Muscle of back (tissue), 11 donors: Measurements from ENCODE around the gene TTLL5. TPM values are rescaled to one million over a fixed set of nuclear protein-coding genes. Genes with fewer than 3 reads are reported as not detected.
"Not testable (repeated sequence)": the region's sequence is repeated elsewhere in the genome, so short reads cannot be mapped to it uniquely, and the experiment has no call there.

Experiments used
- DNase-seq, 3 donors: peaks; one replicate each; pipeline versions ENCODE4 v3.0.0 to v3.0.0-alpha.2; 2013
- polyA plus RNA-seq, 10 donors: library from polyadenylated mRNA; unstranded; fragments of 120-200 nt; gene quantifications; one replicate each; pipeline ENCODE4 v1.2.1, GENCODE V29; 2013; ENCODE audit not compliant: insufficient read length in 10 of 10

Gene TTLL5
- polyA plus RNA-seq, 10 donors, result 14.6 to 19.3 (median 18.4) TPM

DNA sequence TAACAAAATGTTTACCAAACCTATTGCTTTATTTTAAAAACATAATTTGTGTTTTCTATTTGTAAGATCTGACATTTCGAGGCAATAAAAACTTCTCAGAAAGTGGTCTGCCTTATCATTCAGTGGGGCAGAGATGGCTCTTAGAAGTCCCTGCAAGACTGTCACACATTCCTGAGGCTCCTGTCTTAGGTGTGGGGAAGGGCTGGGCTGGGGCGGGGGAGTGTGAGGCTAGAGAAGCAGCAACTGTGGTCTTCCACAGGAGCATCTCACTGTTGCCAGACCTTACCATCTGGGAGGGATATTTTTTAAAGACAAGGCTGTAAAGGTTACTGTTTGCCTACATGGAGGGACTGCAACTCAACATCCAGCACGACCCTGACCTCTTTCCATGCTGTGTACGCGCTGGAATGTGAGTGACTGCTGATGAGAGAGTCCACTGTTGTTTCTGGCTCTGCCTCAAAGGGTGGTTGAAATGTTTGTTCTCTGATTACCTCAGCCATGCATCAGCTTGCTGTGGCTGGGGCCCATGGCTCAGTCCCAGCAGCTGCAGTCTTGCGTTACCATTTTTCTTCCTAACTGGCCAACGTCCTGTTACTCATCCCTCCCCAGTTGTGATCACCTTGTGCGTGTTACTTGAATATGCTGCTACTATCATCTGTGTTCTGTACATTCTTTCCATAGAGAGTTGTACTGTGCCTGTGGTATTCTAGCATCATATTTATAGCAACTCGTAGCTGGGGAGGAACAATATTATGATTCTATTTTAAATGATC, 12.8 kb upstream of the TTLL5 start:
- peak; percentile 41 to 76 (median 63) for DNase-seq

DNA sequence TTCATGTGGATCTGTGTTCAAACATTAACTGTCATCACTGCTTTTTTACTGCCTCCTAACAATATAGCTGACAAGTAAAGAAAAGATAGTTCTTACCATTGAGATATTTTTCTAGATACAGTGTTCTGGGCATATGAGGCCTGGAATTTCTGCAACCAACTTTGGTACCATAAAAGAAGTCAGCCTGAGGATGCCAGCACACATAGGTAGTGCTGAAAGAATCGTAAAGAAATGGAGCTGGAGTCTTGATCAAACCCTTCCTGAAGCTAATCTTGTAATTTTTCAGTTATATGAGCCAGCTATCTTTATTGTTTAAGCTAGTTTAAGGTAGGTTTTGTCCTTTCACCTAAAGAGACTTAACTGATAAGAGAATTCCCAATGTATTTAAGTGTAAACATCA, 11.7 kb upstream of the TTLL5 start:
- DNase-seq, result no peak

GRCh38 chr14:75649773-75650172, 11.3 kb upstream of the TTLL5 start:
- no peak for DNase-seq

- no peak for DNase-seq
Observed at GRCh38 chr14:75650253-75651058, 10.6 kb upstream of the TTLL5 start.

- no peak for DNase-seq
Observed at GRCh38 chr14:75653563-75653962, 7.5 kb upstream of the TTLL5 start.

DNA sequence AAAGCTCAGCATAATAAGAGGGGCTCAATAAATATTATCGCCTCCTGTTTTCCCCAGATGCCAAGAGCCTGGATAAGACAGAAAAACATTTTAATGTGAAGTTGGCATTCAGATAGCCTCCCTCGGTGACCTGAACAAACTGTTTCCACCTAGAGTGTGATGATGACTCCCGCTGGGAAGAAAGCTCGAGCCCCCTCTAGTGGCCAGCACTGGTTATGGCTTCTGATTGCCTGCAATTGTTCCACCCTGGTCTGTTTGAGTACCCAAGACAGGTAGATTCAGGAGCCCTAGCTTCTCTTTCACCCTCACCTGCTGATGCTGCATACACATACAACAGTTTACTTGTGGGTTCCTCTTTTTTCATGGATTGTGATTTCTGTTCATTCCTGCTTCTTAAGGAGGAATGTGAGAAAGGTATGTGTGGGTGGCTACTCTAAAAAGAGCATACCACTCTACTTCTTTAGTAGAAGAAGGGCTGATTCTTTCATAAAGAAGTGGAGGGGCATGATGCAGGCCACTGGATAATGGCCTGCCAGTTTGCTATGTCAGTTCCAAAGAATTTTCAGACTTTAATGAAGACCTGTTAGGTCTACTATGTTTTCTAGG, 6.8 kb upstream of the TTLL5 start:
- peak; percentile 59 to 82 (median 77) for DNase-seq

- DNase-seq, result no peak
Observed at GRCh38 chr14:75655235-75655634, 5.8 kb upstream of the TTLL5 start.

DNA sequence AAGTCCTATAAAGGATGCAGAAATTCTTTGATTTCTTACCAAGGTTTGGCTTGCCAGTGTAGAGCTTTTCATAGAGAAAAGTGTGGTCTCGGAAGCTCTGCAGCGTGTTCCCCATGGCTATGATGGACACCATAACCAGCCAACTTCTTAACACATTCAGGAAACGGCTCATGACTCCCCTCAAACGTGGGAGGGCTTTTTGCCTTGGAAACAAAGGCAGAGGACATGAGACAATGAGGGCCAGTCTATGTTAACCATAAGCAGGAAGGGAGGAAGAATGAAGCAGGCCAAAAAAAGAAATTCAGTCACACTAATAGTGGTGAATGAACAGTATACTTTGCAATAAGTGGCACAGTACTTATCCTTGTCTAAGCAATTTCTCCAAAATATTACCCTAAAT, 3.7 kb upstream of the TTLL5 start:
- DNase-seq, result no peak

GRCh38 chr14:75658957-75659356, 2.1 kb upstream of the TTLL5 start:
- no peak for DNase-seq

GRCh38 chr14:75660238-75660629, 812 bp upstream of the TTLL5 start:
- peak in 1 of 3 donors; percentile 12 for DNase-seq

DNA sequence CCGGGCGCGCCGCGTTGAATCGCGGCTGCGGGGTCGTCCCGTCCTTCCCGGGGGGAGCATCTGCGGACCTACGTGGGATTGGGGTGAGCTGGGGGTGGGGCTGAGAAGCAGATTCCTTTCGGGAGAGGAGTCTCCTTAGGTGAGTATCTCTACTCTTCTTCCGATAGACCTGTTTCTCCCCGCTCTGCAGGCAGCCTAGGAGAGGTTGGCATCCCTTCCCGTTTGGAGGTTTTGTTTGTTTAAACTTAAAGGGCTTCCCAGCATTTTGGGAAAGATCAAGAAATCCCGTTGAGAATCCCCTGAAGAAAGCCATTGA, 411 bp downstream of the TTLL5 start:
- no peak for DNase-seq

- no peak for DNase-seq
Observed at GRCh38 chr14:75662966-75663365, 1.9 kb downstream of the TTLL5 start.

GRCh38 chr14:75667099-75667765, 6.2 kb downstream of the TTLL5 start:
- no peak for DNase-seq

GRCh38 chr14:75672605-75673192, 11.7 kb downstream of the TTLL5 start:
- DNase-seq, result no peak

- DNase-seq, result no peak
Observed at GRCh38 chr14:75673345-75674035, 12.4 kb downstream of the TTLL5 start.

DNA sequence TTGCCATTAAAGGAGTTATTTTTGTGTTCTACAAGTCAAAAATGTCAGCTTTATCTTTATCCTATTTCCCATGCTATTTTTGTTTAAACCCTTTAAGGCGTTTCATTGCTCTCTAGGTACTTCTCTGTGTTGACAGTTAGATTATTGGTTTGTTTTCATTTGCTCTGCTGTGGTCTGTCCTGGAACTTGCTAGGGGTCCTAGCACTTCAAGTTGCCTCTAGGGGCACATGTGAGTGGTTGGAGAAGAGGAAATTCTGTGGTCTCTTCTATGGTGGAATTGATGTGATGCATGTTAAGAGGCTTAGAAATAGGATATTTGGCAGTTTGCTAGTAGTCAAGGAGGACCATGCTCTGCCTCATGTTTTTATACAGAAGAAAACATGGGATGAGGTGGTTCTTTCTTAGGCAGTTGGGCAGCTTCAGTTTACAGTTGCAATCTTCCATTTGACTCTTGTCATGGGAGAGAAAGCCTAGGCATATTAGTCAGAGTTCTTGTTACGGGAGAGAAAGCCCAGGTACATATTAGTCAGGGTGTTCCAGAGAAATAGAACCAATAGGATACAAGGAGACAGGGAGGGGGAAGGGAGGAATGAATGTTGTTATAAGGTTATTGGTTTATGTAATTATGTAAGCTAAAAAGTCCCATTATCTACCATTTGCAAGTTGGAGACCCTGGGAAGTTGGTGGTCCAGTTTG, 14.4 kb downstream of the TTLL5 start:
- DNase-seq, result no peak

DNA sequence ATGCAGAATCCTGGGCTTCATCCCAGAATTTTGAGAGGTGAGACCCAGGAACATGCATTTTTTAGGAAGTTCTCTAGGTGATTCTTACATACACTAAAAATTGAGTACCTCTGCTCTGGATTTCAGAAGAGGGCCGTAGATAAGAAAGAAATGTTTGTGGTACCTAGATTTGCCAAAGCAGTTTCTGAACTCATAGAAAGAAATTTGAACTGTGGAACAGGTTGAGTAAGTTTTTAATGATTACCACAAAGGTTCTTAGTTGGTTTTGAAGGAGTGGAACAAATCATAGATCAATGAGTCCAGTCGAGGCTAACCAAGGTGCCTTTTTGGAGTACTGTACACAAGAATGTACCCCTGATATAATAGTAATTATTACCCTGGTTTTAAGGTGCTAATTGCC, 24.9 kb downstream of the TTLL5 start:
- no peak for DNase-seq

GRCh38 chr14:75689012-75689411, 28.0 kb downstream of the TTLL5 start:
- DNase-seq, result peak; percentile 59 to 91 (median 87)

DNA sequence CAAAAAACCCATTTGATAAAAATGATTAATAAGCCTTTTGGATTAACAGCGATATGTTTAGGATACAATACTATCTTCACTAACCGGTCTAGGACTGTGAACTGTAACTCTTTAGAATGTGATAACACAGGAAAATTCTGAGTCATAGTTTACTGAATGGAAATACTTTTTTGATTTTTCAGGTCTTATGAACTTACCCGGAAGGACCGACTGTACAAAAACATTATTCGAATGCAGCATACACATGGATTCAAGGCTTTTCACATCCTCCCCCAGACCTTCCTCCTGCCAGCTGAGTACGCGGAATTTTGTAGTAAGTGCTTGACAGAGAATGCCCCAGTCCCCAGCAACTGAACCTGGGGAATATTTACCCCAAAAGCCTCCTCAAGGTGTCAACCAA, 29.0 kb downstream of the TTLL5 start:
- DNase-seq, result no peak

DNA sequence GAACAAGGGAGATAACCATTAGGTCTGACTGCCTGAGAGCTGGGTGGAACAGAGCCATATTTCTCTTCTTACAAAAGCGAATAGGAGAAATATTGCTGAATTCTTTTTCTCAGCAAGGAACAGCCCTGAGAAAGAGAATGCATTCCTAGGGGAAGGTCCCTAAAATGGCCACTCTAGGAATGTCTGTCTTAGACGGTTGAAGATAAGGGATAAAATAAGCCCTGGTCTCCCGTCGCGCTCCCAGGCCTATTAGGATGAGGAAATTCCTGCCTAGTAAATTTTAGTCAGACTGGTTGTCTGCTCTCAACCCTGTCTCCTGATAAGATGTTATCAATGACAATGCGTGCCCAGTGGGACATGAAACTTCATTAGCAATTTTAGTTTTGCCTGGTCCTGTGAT, 34.0 kb downstream of the TTLL5 start:
- not testable (repeated sequence) for DNase-seq

DNA sequence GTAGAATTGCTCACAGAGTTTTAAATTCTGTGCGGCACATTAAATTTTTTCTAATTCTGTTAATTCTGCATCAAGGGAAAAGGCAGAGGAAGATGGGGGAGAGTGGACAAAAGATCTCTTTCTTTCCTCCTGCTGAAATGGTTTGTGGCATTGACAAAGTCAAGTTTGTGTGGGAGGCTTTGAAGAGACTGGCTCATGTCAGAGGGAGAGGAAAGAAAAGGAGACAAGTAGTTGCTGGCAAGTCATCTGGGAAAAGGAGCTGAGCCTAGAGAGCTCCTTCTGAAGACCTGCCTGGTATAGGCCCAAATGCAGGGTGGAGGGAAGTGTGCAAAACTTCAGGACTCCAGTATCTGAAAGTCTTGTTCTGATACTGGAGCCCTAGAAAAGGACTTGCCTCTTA, 36.3 kb downstream of the TTLL5 start:
- DNase-seq, result no peak
